MCF 10A (cell line): ENCODE results near the gene PDZK1. TPM values are rescaled to one million over a fixed set of nuclear protein-coding genes. Genes with fewer than 3 reads are reported as not detected.

Source experiments
- BruUV-seq: library from RNA; stranded (reverse); fragments of 400-500 nt; replicated peaks from 2 replicates; lab custom pipeline; 2021; lab: Mats Ljungman, UMichigan
- CTCF ChIA-PET: fragments of 300-600 bp; sonication (Branson Sonifier 250); formaldehyde crosslinking; extraction: SDS; loops from one replicate; lab custom pipeline; 2021; ENCODE audit warnings: antibody characterized with exemption, inconsistent platforms; lab: Yijun Ruan, JAX
- POLR2A ChIA-PET: fragments of 300-600, 350-650 bp; sonication (Branson Sonifier 250); formaldehyde crosslinking; extraction: SDS; loops from one replicate; lab custom pipeline; 2020; ENCODE audit warnings: antibody characterized with exemption, inconsistent platforms; lab: Yijun Ruan, JAX
- DNase-seq: peaks from one replicate; pipeline ENCODE4 v3.0.0-alpha.2; 2018; ENCODE audit not compliant: unreplicated experiment
- H3K27ac Mint-ChIP-seq: one replicate; pipeline ENCODE4 v1.8.0; 2022; ENCODE audit warnings: mild to moderate bottlenecking, low read depth, mixed read lengths; ENCODE audit not compliant: unreplicated experiment
- H3K27me3 Mint-ChIP-seq: one replicate; pipeline ENCODE4 v1.8.0; 2022; ENCODE audit warnings: mixed read lengths; ENCODE audit not compliant: insufficient read depth, unreplicated experiment
- H3K36me3 Mint-ChIP-seq: one replicate; pipeline ENCODE4 v1.8.0; 2022; ENCODE audit warnings: mild to moderate bottlenecking, moderate library complexity, mixed read lengths; ENCODE audit not compliant: insufficient read depth, unreplicated experiment
- H3K4me1 Mint-ChIP-seq: one replicate; pipeline ENCODE4 v1.8.0; 2022; ENCODE audit warnings: mixed read lengths; ENCODE audit not compliant: insufficient read depth, unreplicated experiment
- H3K4me3 Mint-ChIP-seq: one replicate; pipeline ENCODE4 v1.8.0; 2022; ENCODE audit warnings: mild to moderate bottlenecking, moderate library complexity, mixed read lengths; ENCODE audit not compliant: unreplicated experiment
- H3K9me3 Mint-ChIP-seq: one replicate; pipeline ENCODE4 v1.8.0; 2022; ENCODE audit warnings: mixed read lengths; ENCODE audit not compliant: unreplicated experiment
- CTCF ChIP-seq: fragments of 200-600 bp; IDR thresholded peaks from one replicate; pipeline ENCODE4 v1.8.0; 2022; ENCODE audit warnings: antibody characterized with exemption, mild to moderate bottlenecking; ENCODE audit not compliant: unreplicated experiment
- intact Hi-C: fragments of 100-400 bp; cut with micrococcal nuclease; formaldehyde crosslinking; loops from 2 replicates; pipeline ENCODE4 v1.14.1; 2022
- total RNA-seq: library from RNA; stranded (reverse); gene quantifications from 2 replicates; pipeline ENCODE4 v1.2.3, GENCODE V29; 2022

Gene PDZK1
- total RNA-seq, 1 experiment from 2014 or later, result 0.61 TPM

DNA sequence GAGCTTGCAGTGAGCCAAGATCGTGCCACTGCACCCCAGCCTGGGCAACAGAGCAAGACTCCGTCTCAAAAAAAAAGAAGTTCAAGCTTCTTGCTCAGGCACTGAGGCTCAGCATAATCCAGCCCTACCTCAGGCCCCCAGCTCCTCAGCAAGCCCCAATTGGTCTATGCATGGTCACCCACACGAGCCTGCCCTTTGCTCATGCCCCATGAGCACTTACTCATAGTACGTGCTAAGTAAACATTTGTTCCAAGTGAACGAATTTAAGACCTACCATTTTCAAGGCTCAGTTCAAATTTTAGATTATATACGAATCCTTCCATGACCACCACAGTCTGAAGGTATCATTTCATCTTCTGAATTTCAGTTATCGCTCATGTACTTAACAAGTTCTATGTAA is 4.3 kb downstream of the PDZK1 start:
- intact Hi-C loops, result no loop called here

DNA sequence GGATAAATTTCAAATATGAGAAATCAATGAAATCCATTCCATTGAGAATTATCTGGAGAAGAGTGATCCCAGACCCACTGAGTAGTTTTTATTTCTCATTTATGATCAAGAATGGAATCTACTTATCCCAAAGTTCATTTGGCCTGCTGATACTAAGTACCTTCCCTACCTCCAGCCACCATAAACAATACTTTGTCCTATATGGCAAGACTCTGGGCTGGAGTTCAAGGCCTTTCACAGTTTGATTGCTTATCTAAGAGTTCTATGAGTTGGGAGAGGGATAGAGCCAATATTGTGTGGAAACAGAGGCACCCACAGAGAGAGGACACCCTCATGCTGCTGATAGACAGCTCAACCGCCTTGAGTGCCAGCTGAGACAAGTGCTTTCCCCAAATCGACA is 5.1 kb downstream of the PDZK1 start:
- DNase-seq, result no peak
- Mint-ChIP-seq H3K4me1 (peaks cover 18% of the 10 kb centered on the region), H3K27ac (no peak overlapping the region), H3K9me3 (no peaks in the 10 kb centered on the region), H3K27me3 (no peaks in the 10 kb centered on the region), H3K36me3 (no peaks in the 10 kb centered on the region), H3K4me3 (no peak overlapping the region)
- BruUV-seq, result no TSS peak
- POLR2A ChIA-PET, result no interaction called here
- CTCF ChIA-PET, result no interaction called here
- TF ChIP-seq CTCF, result no peak
- intact Hi-C loops, result no loop called here

More for the DNA sequence above, 4.3 kb downstream of the PDZK1 start:
- no peaks in the 10 kb centered on the region for H3K9me3 Mint-ChIP-seq
- no peak for DNase-seq
- ChIA-PET POLR2A (interaction anchor here (1.5 kb wide), 1 partner anchor 10 kb away, joined by 3 read pairs; no protein-coding TSS in a partner anchor), CTCF (interaction anchor here (3.3 kb wide), 1 partner anchor 19 kb away, joined by 36 read pairs; no protein-coding TSS in a partner anchor)
- no peak overlapping the region for H3K4me3 Mint-ChIP-seq
- peaks cover 19% of the 10 kb centered on the region for H3K4me1 Mint-ChIP-seq
- no peak for TF ChIP-seq CTCF
- no peak overlapping the region for H3K27ac Mint-ChIP-seq
- no TSS peak for BruUV-seq
- no peaks in the 10 kb centered on the region for H3K27me3 Mint-ChIP-seq
- H3K36me3 Mint-ChIP-seq, result no peaks in the 10 kb centered on the region

- no peaks in the 10 kb centered on the region for H3K36me3 Mint-ChIP-seq
- intact Hi-C loops, result no loop called here
- H3K27ac Mint-ChIP-seq, result no peak overlapping the region
- POLR2A ChIA-PET, result no interaction called here
- CTCF ChIA-PET, result interaction anchor here (1.2 to 1.4 kb wide), 2 partner anchors 8 to 19 kb away, joined by 3 read pairs; no protein-coding TSS in a partner anchor
- no peak overlapping the region for H3K4me3 Mint-ChIP-seq
- peaks cover 11% of the 10 kb centered on the region for H3K4me1 Mint-ChIP-seq
- BruUV-seq, result no TSS peak
- no peak for TF ChIP-seq CTCF
- no peak for DNase-seq
- no peaks in the 10 kb centered on the region for H3K9me3 Mint-ChIP-seq
- no peaks in the 10 kb centered on the region for H3K27me3 Mint-ChIP-seq
Observed at GRCh38 chr1:145701306-145701862, 5.8 kb downstream of the PDZK1 start.

DNA sequence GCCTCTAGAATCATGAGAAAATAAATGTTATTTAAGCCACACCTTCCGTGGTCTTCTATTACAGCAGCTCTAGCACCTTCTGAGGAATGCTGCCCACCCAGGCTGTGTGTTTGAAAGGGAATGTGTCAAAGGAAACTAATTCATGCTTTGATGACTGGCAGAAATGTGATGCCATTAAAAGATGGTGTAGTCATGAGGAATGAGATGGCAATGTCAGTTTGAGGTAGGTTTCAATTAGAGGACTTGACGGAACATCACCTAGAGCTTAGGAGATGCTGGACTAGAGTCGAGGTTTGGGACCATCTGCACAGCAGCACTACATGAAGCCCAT is 10.6 kb downstream of the PDZK1 start:
- intact Hi-C loops, result no loop called here
- no TSS peak for BruUV-seq
- Mint-ChIP-seq H3K4me1 (no peaks in the 10 kb centered on the region), H3K36me3 (no peaks in the 10 kb centered on the region), H3K27ac (no peak overlapping the region), H3K27me3 (no peaks in the 10 kb centered on the region), H3K4me3 (no peak overlapping the region), H3K9me3 (no peaks in the 10 kb centered on the region)
- ChIA-PET CTCF (no interaction called here), POLR2A (no interaction called here)
- DNase-seq, result no peak
- no peak for TF ChIP-seq CTCF
